ENCODE data around the gene MRPS21.

DNA sequence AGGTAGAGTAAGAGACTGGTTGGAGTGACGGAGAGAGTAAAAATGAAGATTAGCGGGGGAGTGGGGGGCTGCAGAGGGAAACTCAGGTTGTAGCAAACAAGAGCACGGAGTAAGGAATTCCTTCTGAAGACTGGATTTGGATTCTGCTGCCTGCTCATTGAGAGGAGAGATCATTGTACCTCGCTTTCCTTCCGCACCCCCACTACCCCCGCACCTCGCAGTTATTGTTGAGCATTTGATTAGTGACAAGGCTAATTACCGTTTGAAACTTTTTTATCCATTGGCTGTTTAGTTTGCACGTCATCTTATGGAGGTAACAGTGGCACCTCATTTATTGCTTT, 28.1 kb downstream of the MRPS21 start:
- no peak for TF ChIP-seq CTCF (IDR thresholded peaks at IDR 0.05; ENCODE audit: low read depth, low read length, missing input control)
- TF ChIP-seq, protein P1, sequence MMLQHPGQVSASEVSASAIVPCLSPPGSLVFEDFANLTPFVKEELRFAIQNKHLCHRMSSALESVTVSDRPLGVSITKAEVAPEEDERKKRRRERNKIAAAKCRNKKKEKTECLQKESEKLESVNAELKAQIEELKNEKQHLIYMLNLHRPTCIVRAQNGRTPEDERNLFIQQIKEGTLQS (IDR thresholded peaks at IDR 0.05) = no peak
- TF ChIP-seq FOXA1 (IDR thresholded peaks at IDR 0.05) = no peak
- no peak for TF ChIP-seq JUND (IDR thresholded peaks at IDR 0.05)
- TF ChIP-seq SP1 (IDR thresholded peaks at IDR 0.05) = no peak
- TF ChIP-seq, protein P2, sequence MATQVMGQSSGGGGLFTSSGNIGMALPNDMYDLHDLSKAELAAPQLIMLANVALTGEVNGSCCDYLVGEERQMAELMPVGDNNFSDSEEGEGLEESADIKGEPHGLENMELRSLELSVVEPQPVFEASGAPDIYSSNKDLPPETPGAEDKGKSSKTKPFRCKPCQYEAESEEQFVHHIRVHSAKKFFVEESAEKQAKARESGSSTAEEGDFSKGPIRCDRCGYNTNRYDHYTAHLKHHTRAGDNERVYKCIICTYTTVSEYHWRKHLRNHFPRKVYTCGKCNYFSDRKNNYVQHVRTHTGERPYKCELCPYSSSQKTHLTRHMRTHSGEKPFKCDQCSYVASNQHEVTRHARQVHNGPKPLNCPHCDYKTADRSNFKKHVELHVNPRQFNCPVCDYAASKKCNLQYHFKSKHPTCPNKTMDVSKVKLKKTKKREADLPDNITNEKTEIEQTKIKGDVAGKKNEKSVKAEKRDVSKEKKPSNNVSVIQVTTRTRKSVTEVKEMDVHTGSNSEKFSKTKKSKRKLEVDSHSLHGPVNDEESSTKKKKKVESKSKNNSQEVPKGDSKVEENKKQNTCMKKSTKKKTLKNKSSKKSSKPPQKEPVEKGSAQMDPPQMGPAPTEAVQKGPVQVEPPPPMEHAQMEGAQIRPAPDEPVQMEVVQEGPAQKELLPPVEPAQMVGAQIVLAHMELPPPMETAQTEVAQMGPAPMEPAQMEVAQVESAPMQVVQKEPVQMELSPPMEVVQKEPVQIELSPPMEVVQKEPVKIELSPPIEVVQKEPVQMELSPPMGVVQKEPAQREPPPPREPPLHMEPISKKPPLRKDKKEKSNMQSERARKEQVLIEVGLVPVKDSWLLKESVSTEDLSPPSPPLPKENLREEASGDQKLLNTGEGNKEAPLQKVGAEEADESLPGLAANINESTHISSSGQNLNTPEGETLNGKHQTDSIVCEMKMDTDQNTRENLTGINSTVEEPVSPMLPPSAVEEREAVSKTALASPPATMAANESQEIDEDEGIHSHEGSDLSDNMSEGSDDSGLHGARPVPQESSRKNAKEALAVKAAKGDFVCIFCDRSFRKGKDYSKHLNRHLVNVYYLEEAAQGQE (IDR thresholded peaks at IDR 0.05) = no peak
- no peak for TF ChIP-seq RXRA (IDR thresholded peaks at IDR 0.05)
- TF ChIP-seq RAD21 (IDR thresholded peaks at IDR 0.05) = no peak
- no peak for TF ChIP-seq TAF1 (conservative IDR thresholded peaks at IDR 0.05)
- TF ChIP-seq, protein P3, sequence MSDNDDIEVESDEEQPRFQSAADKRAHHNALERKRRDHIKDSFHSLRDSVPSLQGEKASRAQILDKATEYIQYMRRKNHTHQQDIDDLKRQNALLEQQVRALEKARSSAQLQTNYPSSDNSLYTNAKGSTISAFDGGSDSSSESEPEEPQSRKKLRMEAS (IDR thresholded peaks at IDR 0.05) = no peak
- TF ChIP-seq GABPA (IDR thresholded peaks at IDR 0.05 in 1 of 2, conservative IDR thresholded peaks at IDR 0.05 in 1 of 2) = no peak
- no peak for TF ChIP-seq YY1 (IDR thresholded peaks at IDR 0.05)
- TF ChIP-seq NR2F2 (IDR thresholded peaks at IDR 0.05) = no peak
